Measurements from ENCODE around the gene RNASE11. TPM values are rescaled to one million over a fixed set of nuclear protein-coding genes. Genes with fewer than 3 reads are reported as not detected.

RNASE11 gene
- total RNA-seq: not detected
- polyA plus RNA-seq: not detected
- long read RNA-seq, donor 1: 0 reads
- long read RNA-seq, donor 2: 0 reads
- long read RNA-seq, donor 3: 0 reads

DNA sequence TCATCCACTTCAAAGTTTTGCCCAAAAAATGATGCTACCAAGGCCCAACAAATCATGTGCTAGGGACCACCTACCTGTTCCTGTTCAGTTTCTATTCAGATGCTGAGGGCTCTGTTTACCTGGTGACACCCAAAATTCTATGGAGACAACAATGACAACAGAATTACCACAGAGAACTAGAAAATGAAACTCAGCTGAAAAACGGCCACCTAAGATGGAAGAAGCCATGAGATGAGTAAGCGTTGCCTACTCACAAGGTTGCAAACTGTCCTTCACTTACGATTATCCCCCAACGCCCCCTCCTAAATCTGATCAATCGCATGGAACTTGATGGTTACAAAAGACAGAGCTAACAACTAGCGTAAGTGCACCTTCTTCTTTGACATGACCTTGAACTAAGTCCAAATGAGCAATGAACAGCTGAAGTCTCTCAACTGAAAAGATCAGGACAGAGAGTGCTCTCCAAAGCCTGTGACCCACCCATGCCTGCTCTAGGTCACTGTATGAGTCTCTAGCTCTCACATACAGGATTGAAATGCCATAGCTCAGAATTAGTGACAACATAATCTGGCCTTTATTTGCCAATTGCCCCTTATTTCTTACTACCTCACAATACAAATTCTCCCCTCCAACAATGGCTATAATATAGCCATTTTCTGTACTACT is at the start of gene RNASE11:
Gene RNASE11, minus strand, starts transcription at position 513 of the 666 bp plus-strand sequence.
- Histone ChIP-seq H3K9me3 (no peaks in the 10 kb centered on the region), H3K4me1 (no peaks in the 10 kb centered on the region), H3K4me3 (no peak within 1 kb of the TSS), H3K27me3 (peaks cover 0 to 23% (median 4%) of the 10 kb centered on the region in 7 donors), H3K27ac (no peak within 1 kb of the TSS), H3K36me3 (no peaks in the 10 kb centered on the region)
- DNase-seq (no peak), ATAC-seq (peak in 1 of 8 donors; percentile 52)
- TF ChIP-seq, protein P1, sequence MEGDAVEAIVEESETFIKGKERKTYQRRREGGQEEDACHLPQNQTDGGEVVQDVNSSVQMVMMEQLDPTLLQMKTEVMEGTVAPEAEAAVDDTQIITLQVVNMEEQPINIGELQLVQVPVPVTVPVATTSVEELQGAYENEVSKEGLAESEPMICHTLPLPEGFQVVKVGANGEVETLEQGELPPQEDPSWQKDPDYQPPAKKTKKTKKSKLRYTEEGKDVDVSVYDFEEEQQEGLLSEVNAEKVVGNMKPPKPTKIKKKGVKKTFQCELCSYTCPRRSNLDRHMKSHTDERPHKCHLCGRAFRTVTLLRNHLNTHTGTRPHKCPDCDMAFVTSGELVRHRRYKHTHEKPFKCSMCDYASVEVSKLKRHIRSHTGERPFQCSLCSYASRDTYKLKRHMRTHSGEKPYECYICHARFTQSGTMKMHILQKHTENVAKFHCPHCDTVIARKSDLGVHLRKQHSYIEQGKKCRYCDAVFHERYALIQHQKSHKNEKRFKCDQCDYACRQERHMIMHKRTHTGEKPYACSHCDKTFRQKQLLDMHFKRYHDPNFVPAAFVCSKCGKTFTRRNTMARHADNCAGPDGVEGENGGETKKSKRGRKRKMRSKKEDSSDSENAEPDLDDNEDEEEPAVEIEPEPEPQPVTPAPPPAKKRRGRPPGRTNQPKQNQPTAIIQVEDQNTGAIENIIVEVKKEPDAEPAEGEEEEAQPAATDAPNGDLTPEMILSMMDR (IDR thresholded peaks at IDR 0.05): no peak
- WGBS, 2 donors: 75 to 80% methylated on average over 6 of the region's 6 CpGs
- intact Hi-C loops (cut with DNase I): no loop called here

- Histone ChIP-seq H3K4me3 (peak overlapping the region in 8 of 10 donors; percentile 2 to 45 (median 30)), H3K36me3 (no peaks in the 10 kb centered on the region), H3K9me3 (no peaks in the 10 kb centered on the region), H3K27ac (no peak overlapping the region), H3K27me3 (peaks cover 0 to 100% (median 58%) of the 10 kb centered on the region in 7 donors), H3K4me1 (peaks cover 0 to 35% (median 23%) of the 10 kb centered on the region in 9 donors)
- 3 to 4% methylated on average over 45 of the region's 45 CpGs for WGBS, 2 donors
- ATAC-seq (peak; percentile 7 to 85 (median 60)), DNase-seq (no peak)
- intact Hi-C loops (cut with DNase I): loop anchor here in 5 of 10 donors (5.0 kb wide), 1 partner anchor 49 kb away; the partner anchor contains the start of gene RNASE4 (in 5 of the 5)
- TF ChIP-seq, protein P1 (IDR thresholded peaks at IDR 0.05): no peak
Measured at GRCh38 chr14:20632831-20633691, 45.3 kb upstream of the RNASE11 start.

DNA sequence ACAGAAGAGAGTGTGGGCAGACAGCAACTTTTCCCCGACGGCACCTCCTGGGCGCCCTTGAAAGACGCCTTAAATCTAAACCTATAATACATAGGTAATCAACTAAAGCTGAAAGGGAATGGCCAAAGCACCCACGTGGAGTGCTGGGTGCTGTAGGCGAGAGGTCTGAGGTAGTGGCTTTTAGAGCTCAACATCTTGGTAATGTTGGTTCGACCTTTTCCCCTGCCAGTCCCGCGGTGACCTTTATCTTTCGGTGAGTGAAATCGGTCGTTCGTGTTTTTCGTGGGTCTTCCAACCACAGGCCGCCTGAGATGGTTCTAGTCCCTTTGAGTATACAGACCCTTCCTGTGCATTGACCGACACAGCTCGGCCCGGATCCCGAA is 44.6 kb upstream of the RNASE11 start:
- TF ChIP-seq, protein P1 (IDR thresholded peaks at IDR 0.05): no peak
- Histone ChIP-seq H3K4me3 (peak overlapping the region in 9 of 10 donors; percentile 2 to 45 (median 28)), H3K9me3 (no peaks in the 10 kb centered on the region), H3K27me3 (peaks cover 0 to 100% (median 58%) of the 10 kb centered on the region in 7 donors), H3K27ac (no peak overlapping the region), H3K4me1 (peaks cover 0 to 41% (median 23%) of the 10 kb centered on the region in 9 donors), H3K36me3 (no peaks in the 10 kb centered on the region)
- DNase-seq (no peak), ATAC-seq (peak in 3 of 8 donors; percentile 8 to 12 (median 10))
- 1 to 2% methylated on average over 19 of the region's 19 CpGs for WGBS, 2 donors
- intact Hi-C loops (cut with DNase I): loop anchor here in 5 of 10 donors (5.0 kb wide), 1 partner anchor 50 kb away; the partner anchor contains the start of gene RNASE4 (in 5 of the 5)

GRCh38 chr14:20631880-20632389 is 44.1 kb upstream of the RNASE11 start:
- DNase-seq (peak; percentile 50 to 65), ATAC-seq (peak; percentile 65 to 87 (median 78))
- no peaks in the 10 kb centered on the region for H3K36me3 ChIP-seq
- no peak overlapping the region for H3K27ac ChIP-seq
- peaks cover 0 to 100% (median 59%) of the 10 kb centered on the region in 7 donors for H3K27me3 ChIP-seq
- H3K9me3 ChIP-seq: no peaks in the 10 kb centered on the region
- 1% methylated on average over 18 of the region's 18 CpGs for WGBS, 2 donors
- peak overlapping the region in 9 of 10 donors; percentile 2 to 45 (median 28) for H3K4me3 ChIP-seq
- intact Hi-C loops (cut with DNase I): loop anchor here in 5 of 10 donors (2.0 to 5.0 kb wide), 2 partner anchors 19 to 50 kb away; partner anchors contain the start of gene RNASE4 (in 5 of the 5)
- TF ChIP-seq, protein P1 (IDR thresholded peaks at IDR 0.05): no peak
- H3K4me1 ChIP-seq: peaks cover 0 to 43% (median 23%) of the 10 kb centered on the region in 9 donors

Data from heart right ventricle (tissue), 16 donors.